Left ventricle myocardium inferior (tissue), 1 donor: ENCODE results near the gene ZNF609. TPM values are rescaled to one million over a fixed set of nuclear protein-coding genes. Genes with fewer than 3 reads are reported as not detected.

Source experiments
- DNase-seq: peaks from one replicate; pipeline ENCODE4 v3.0.0-alpha.2; 2020
- H3K27ac ChIP-seq: fragments of 200-600 bp; replicated peaks from 2 replicates; pipeline ENCODE4 v1.8.0; 2021
- H3K27me3 ChIP-seq: fragments of 200-600 bp; 2 replicates; pipeline ENCODE4 v1.8.0; 2021; ENCODE audit warnings: low read depth
- H3K36me3 ChIP-seq: fragments of 200-600 bp; 2 replicates; pipeline ENCODE4 v1.8.0; 2021
- H3K4me1 ChIP-seq: fragments of 200-600 bp; 2 replicates; pipeline ENCODE4 v1.8.0; 2021
- H3K4me3 ChIP-seq: fragments of 200-600 bp; 2 replicates; pipeline ENCODE4 v1.8.0; 2021; ENCODE audit warnings: mild to moderate bottlenecking, moderate library complexity
- H3K9me3 ChIP-seq: fragments of 200-600 bp; replicated peaks from 2 replicates; pipeline ENCODE4 v1.8.0; 2021
- intact Hi-C: fragments of 100-400 bp; cut with micrococcal nuclease; formaldehyde crosslinking; loops from one replicate; pipeline ENCODE4 v1.11.0; 2022
- total RNA-seq: library from RNA; stranded (reverse); fragmentation: NEBNext Ultra II Directional; extraction: Animal tissue kit (Norgen Biotek cat#: 25700); gene quantifications from one replicate; pipeline ENCODE4 v1.2.1, GENCODE V29; 2021
- TF ChIP-seq, protein P1 (sequence below): fragments of 200-600 bp; IDR thresholded peaks from 2 replicates; pipeline ENCODE4 v1.8.0; 2021; ENCODE audit warnings: antibody characterized with exemption, mild to moderate bottlenecking, borderline replicate concordance
- donor health status: DM: no; HTN: yes; CAD: no; lungs with severe emphysema.

ZNF609 gene
- total RNA-seq, 1 donor from 2014 or later = 14.7 TPM

DNA sequence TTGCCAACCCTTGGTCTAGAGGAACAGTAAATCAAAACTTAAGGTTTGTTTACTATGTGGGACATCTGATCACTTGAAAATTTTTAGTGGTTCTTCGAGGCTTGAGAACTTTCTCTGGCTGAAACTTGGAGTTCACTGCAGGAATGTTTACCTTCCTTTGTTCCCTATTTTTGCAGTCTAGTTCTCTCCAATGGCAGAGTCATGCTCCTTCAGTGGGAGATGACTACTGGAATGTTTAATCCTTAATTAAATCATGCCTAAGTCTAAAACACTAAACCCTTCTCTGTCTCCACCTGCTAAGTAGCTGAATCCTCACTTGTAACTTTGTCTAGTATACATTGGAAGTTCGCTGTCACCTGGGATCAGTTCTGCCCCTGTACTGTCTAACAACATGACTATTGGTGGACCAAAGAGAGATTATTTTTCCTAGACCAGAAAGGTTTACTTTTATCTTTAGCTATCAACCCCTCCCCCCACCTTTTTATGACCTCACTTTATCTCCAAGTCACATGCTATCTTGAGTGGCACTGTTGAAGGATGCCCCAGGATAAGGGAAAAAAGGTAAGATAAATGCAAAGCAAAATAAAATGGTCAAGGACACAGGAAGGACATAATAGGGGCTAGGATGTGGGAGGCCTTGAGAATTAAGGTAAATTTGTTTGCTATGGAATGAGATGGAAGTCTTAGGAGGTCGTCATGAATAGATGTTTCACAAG is 1.2 kb upstream of the ZNF609 start:
- H3K27ac ChIP-seq = no peak overlapping the region
- no peak overlapping the region for H3K4me3 ChIP-seq
- intact Hi-C loops = no loop called here
- peaks cover 39% of the 10 kb centered on the region for H3K4me1 ChIP-seq
- no peaks in the 10 kb centered on the region for H3K27me3 ChIP-seq
- no peaks in the 10 kb centered on the region for H3K9me3 ChIP-seq
- DNase-seq = no peak
- TF ChIP-seq, protein P1, sequence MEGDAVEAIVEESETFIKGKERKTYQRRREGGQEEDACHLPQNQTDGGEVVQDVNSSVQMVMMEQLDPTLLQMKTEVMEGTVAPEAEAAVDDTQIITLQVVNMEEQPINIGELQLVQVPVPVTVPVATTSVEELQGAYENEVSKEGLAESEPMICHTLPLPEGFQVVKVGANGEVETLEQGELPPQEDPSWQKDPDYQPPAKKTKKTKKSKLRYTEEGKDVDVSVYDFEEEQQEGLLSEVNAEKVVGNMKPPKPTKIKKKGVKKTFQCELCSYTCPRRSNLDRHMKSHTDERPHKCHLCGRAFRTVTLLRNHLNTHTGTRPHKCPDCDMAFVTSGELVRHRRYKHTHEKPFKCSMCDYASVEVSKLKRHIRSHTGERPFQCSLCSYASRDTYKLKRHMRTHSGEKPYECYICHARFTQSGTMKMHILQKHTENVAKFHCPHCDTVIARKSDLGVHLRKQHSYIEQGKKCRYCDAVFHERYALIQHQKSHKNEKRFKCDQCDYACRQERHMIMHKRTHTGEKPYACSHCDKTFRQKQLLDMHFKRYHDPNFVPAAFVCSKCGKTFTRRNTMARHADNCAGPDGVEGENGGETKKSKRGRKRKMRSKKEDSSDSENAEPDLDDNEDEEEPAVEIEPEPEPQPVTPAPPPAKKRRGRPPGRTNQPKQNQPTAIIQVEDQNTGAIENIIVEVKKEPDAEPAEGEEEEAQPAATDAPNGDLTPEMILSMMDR = no peak
- peaks cover 17% of the 10 kb centered on the region for H3K36me3 ChIP-seq

DNA sequence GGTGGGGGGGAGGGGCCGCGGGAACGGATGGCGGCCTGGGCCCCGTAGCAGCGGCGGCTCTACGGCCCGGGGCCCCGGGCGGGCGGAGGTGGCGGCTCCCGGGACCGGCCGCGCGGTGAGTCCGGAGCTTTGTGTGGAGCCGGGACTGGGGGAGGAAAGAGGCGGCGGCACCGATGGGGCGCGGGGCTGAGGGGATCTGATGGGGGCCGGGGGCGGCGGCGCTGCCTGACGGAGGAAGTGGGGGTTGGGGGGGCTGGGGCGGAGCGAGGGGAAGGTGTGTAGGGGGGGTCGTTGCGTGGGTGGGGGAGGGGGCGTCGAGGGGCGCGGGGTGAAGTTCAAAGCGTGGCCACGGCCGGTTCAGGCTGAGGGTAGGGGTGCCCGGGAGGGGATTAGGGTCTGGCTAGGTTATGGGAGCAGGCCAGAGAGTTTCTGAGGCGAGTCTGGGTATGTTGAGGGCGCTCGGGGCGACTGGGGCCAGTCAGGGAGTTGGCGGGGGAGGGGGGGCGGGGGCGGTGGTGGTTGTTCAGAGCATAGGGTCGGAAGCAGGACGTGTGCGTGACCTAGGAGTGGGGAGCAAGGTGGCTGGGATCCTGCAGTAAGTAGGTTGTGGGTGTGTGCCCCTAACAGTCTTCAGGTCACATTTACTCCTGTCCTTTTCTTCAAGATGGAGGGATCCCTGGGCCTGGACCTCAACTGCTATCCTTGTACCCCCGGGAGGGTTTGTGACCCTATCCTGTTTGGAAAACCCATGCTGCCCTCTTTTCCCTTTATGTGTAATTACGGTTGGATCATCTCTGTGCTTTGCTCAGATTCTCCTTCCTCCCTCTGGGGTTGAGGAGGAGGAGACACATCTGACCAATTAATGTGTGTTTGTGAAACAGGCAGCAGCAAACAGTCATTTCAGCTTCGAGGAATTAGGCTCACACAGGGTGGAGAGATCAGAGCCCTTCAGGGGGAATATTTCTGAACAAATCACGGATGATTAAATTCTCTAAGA is 644 bp downstream of the ZNF609 start:
- intact Hi-C loops = no loop called here

DNA sequence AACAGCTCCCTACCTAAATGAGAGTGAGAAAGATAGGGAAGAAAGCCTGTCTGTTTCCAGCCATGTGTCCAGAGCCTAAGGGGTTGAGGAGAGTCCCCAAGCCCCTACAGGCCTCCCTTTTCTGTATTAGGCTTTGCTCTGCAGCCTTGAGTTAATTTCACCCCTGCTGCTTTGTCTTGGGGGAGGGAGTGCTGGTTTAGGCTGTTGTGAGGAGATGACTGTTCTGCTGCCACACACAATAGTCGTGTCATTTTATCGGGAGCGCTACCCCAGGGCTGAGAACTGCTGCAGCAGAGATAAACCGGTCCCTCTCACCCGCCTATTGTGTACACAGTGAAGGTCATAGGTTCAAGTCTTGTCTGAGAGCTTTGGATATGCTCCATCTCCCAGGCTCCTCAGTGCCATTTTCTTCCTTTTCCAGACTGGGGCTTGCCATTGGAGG is 1.4 kb downstream of the ZNF609 start:
- Histone ChIP-seq H3K36me3 (no peaks in the 10 kb centered on the region), H3K4me1 (peaks cover 61% of the 10 kb centered on the region), H3K27ac (peak overlapping the region; percentile 88), H3K27me3 (no peaks in the 10 kb centered on the region), H3K9me3 (no peaks in the 10 kb centered on the region), H3K4me3 (peak overlapping the region; percentile 76)
- intact Hi-C loops = no loop called here
- TF ChIP-seq, protein P1 = no peak
- DNase-seq = no peak

More for the DNA sequence above, 644 bp downstream of the ZNF609 start:
- Histone ChIP-seq H3K27me3 (no peaks in the 10 kb centered on the region), H3K4me1 (peaks cover 54% of the 10 kb centered on the region), H3K9me3 (no peaks in the 10 kb centered on the region), H3K36me3 (peaks cover 5% of the 10 kb centered on the region), H3K27ac (peak overlapping the region; percentile 88), H3K4me3 (peak overlapping the region; percentile 76)
- DNase-seq = no peak
- TF ChIP-seq, protein P1 = peak; percentile 30

DNA sequence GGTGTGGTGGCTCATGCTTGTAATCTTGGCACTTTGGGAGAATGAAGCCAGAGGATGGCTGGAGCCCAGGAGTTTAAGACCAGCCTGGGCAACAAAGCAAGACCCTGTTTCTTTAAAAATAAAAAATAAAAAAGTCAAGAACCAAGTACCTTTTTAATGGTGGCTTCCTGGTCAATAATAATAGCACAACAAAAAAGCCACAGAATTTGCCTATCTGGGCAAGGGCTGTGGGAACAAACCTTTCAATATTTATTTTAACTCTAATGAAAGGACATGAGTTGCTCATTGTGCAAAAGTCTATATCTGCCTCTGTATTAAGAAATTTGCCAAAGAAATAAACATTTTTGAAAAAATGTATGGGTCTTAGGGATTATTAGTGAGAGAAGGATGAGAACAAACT is 2.1 kb downstream of the ZNF609 start:
- intact Hi-C loops = no loop called here
- Histone ChIP-seq H3K27ac (peak overlapping the region; percentile 88), H3K4me3 (peak overlapping the region; percentile 76)

More for the DNA sequence above, 2.1 kb downstream of the ZNF609 start:
- H3K4me1 ChIP-seq = peaks cover 69% of the 10 kb centered on the region
- TF ChIP-seq, protein P1 = no peak
- no peak for DNase-seq
- H3K36me3 ChIP-seq = no peaks in the 10 kb centered on the region
- no peaks in the 10 kb centered on the region for H3K9me3 ChIP-seq
- H3K27me3 ChIP-seq = no peaks in the 10 kb centered on the region
